WTC11 (cell line): ENCODE results near the gene CADM3. TPM values are rescaled to one million over a fixed set of nuclear protein-coding genes. Genes with fewer than 3 reads are reported as not detected.

Experiments used
- ATAC-seq: fragments of 200-7000 bp; cut with Tn5 transposase; 2 replicates; pipeline ENCODE4 v1.10.0; 2021; ENCODE audit warnings: mild to moderate bottlenecking, moderate library complexity
- CTCF ChIA-PET: fragments of 300-600 bp; sonication (Branson Sonifier 250); formaldehyde crosslinking; loops from one replicate; lab custom pipeline; 2021; ENCODE audit warnings: antibody characterized with exemption; lab: Charles Lee
- POLR2A ChIA-PET: fragments of 350-600 bp; sonication (Branson Sonifier 250); formaldehyde crosslinking; loops from one replicate; lab custom pipeline; 2021; ENCODE audit warnings: antibody characterized with exemption; lab: Charles Lee
- DNase-seq: peaks from one replicate; pipeline ENCODE4 v3.0.0; 2021; ENCODE audit warnings: low spot score
- H3K27ac Mint-ChIP-seq: 2 replicates; pipeline ENCODE4 v1.8.0; 2021; ENCODE audit warnings: mixed read lengths
- H3K27me3 Mint-ChIP-seq: 2 replicates; pipeline ENCODE4 v1.8.0; 2021; ENCODE audit warnings: low read depth, mild to moderate bottlenecking, moderate library complexity, mixed read lengths
- H3K36me3 Mint-ChIP-seq: 2 replicates; pipeline ENCODE4 v1.8.0; 2021; ENCODE audit warnings: mixed read lengths
- H3K4me1 Mint-ChIP-seq: 2 replicates; pipeline ENCODE4 v1.8.0; 2022; ENCODE audit warnings: mixed read lengths
- H3K4me3 Mint-ChIP-seq: 2 replicates; pipeline ENCODE4 v1.8.0; 2021; ENCODE audit warnings: mild to moderate bottlenecking, moderate library complexity, mixed read lengths
- H3K9me3 Mint-ChIP-seq: 2 replicates; pipeline ENCODE4 v1.8.0; 2021; ENCODE audit warnings: mixed read lengths
- CBFB ChIP-seq: sonication (generic); formaldehyde crosslinking; IDR thresholded peaks from 2 replicates; pipeline ENCODE4 v1.8.1; 2022; ENCODE audit warnings: mild to moderate bottlenecking, low read depth, missing genetic modification reagents
- CREB1 ChIP-seq: sonication (generic); formaldehyde crosslinking; IDR thresholded peaks from 2 replicates; pipeline ENCODE4 v1.8.0; 2023; ENCODE audit warnings: mild to moderate bottlenecking, missing genetic modification reagents
- CTCF ChIP-seq: fragments of 200-600 bp; IDR thresholded peaks from 2 replicates; pipeline ENCODE4 v1.8.0; 2022; ENCODE audit warnings: antibody characterized with exemption
- FOXP1 ChIP-seq: sonication (generic); formaldehyde crosslinking; IDR thresholded peaks from 2 replicates; pipeline ENCODE4 v1.8.0; 2022; ENCODE audit warnings: missing genetic modification reagents, mild to moderate bottlenecking, moderate library complexity, borderline replicate concordance
- GTF2I ChIP-seq: fragments of 250-450 bp; sonication (Bioruptor Pico); conservative IDR thresholded peaks from 2 replicates; pipeline ENCODE4 v1.4.0; 2021; ENCODE audit warnings: mild to moderate bottlenecking
- JAZF1 ChIP-seq: fragments of 250-450 bp; sonication (Bioruptor Pico); IDR thresholded peaks from 2 replicates; pipeline ENCODE4 v1.9.0; 2021; ENCODE audit warnings: moderate library complexity, mild to moderate bottlenecking, inconsistent platforms
- JUN ChIP-seq: sonication (generic); formaldehyde crosslinking; IDR thresholded peaks from 2 replicates; pipeline ENCODE4 v1.8.0; 2023; ENCODE audit warnings: mild to moderate bottlenecking, missing genetic modification reagents
- MLX ChIP-seq: sonication (generic); formaldehyde crosslinking; IDR thresholded peaks from 2 replicates; pipeline ENCODE4 v1.8.1; 2023; ENCODE audit warnings: mild to moderate bottlenecking, missing genetic modification reagents, moderate library complexity
- MYBL2 ChIP-seq: sonication (generic); formaldehyde crosslinking; IDR thresholded peaks from 2 replicates; pipeline ENCODE4 v1.8.1; 2023; ENCODE audit warnings: mild to moderate bottlenecking, moderate library complexity, missing genetic modification reagents
- NR1H2 ChIP-seq: sonication (generic); formaldehyde crosslinking; IDR thresholded peaks from 2 replicates; pipeline ENCODE4 v1.9.0; 2021; ENCODE audit warnings: mild to moderate bottlenecking, moderate library complexity, missing genetic modification reagents
- NR3C1 ChIP-seq: sonication (generic); formaldehyde crosslinking; conservative IDR thresholded peaks from 2 replicates; pipeline ENCODE4 v1.8.1; 2023; ENCODE audit warnings: low read depth, mild to moderate bottlenecking, missing genetic modification reagents
- OVOL2 ChIP-seq: fragments of 250-450 bp; sonication (Bioruptor Pico); IDR thresholded peaks from 2 replicates; pipeline ENCODE4 v1.9.0; 2021; ENCODE audit warnings: mild to moderate bottlenecking, borderline replicate concordance
- PREB ChIP-seq: sonication (generic); formaldehyde crosslinking; IDR thresholded peaks from 2 replicates; pipeline ENCODE4 v1.8.1; 2022; ENCODE audit warnings: mild to moderate bottlenecking, missing genetic modification reagents, moderate library complexity, borderline replicate concordance
- RORB ChIP-seq: fragments of 250-450 bp; sonication (Bioruptor Pico); IDR thresholded peaks from 2 replicates; pipeline ENCODE4 v1.9.0; 2021; ENCODE audit warnings: mild to moderate bottlenecking
- ZNF263 ChIP-seq: sonication (generic); formaldehyde crosslinking; IDR thresholded peaks from 2 replicates; pipeline ENCODE4 v1.8.1; 2022; ENCODE audit warnings: low read depth, mild to moderate bottlenecking, moderate library complexity, missing genetic modification reagents
- total RNA-seq: library from RNA; stranded (reverse); gene quantifications from 3 replicates; pipeline ENCODE4 v1.2.3, GENCODE V29; 2021
- TF ChIP-seq, protein P1 (sequence below): fragments of 250-450 bp; sonication (Bioruptor Pico); IDR thresholded peaks from 2 replicates; pipeline ENCODE4 v2.1.2; 2022; ENCODE audit warnings: mild to moderate bottlenecking, moderate library complexity
- TF ChIP-seq, protein P2 (sequence below): sonication (generic); formaldehyde crosslinking; IDR thresholded peaks from 2 replicates; pipeline ENCODE4 v1.8.0; 2023; ENCODE audit warnings: missing genetic modification reagents, mild to moderate bottlenecking, borderline replicate concordance

The CADM3 gene
- total RNA-seq, 1 experiment from 2014 or later: 5.1 TPM

GRCh38 chr1:159123587-159123986 lies 47.8 kb upstream of the CADM3 start:
- Mint-ChIP-seq H3K4me1 (peaks cover 19% of the 10 kb centered on the region), H3K27me3 (no peaks in the 10 kb centered on the region), H3K27ac (no peak overlapping the region), H3K9me3 (no peaks in the 10 kb centered on the region), H3K4me3 (no peak overlapping the region), H3K36me3 (no peaks in the 10 kb centered on the region)
- CTCF ChIA-PET: interaction anchor here (1.4 kb wide), 1 partner anchor 8 kb away, joined by 4 read pairs; no protein-coding TSS in a partner anchor
- POLR2A ChIA-PET: no interaction called here
- ATAC-seq (no peak), DNase-seq (no peak)
- TF ChIP-seq GTF2I (CRISPR knock-in tag) (no peak), JAZF1 (no peak), JUN (CRISPR knock-in tag) (no peak), FOXP1 (CRISPR knock-in tag) (no peak), PREB (CRISPR knock-in tag) (no peak)
- TF ChIP-seq, protein P1, sequence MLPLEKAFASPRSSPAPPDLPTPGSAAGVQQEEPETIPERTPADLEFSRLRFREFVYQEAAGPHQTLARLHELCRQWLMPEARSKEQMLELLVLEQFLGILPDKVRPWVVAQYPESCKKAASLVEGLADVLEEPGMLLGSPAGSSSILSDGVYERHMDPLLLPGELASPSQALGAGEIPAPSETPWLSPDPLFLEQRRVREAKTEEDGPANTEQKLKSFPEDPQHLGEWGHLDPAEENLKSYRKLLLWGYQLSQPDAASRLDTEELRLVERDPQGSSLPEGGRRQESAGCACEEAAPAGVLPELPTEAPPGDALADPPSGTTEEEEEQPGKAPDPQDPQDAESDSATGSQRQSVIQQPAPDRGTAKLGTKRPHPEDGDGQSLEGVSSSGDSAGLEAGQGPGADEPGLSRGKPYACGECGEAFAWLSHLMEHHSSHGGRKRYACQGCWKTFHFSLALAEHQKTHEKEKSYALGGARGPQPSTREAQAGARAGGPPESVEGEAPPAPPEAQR (CRISPR knock-in tag): no peak

DNA sequence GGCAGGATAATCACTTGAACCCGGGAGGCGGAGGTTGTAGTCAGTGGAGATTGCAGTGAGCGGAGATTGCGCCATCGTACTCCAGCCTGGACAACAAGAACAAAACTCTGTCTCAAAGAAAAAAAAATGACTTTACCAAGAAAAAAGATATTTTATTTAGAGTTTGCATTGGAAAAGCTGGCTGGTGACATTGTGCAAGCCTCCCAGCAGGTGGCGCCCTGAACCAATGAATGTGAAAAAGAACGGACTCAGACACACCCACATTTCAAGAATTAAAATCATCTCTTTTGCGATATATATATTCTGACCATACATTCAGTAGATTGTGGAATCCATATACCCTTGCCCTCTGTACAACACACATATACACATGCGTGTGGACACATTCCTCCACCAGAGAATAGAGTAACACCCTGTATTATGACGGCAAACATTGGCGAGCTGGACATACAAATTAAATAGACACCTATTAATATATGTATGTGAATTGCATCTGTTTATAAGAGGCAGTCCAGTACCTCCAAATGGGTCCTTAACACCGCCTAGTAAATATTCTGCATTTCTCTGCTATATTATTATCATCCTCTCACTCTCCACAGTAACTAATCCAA lies 39.0 kb upstream of the CADM3 start:
- TF ChIP-seq CTCF (peak; percentile 67), NR1H2 (CRISPR knock-in tag) (no peak)
- TF ChIP-seq, all 79 proteins: peak for 1
- H3K27me3 Mint-ChIP-seq: no peaks in the 10 kb centered on the region
- no peaks in the 10 kb centered on the region for H3K9me3 Mint-ChIP-seq
- H3K4me1 Mint-ChIP-seq: no peaks in the 10 kb centered on the region
- H3K27ac Mint-ChIP-seq: no peak overlapping the region
- CTCF ChIA-PET: interaction anchor here (0.6 to 5.3 kb wide), 23 partner anchors 9 to 1677 kb away, joined by 3 to 181 read pairs (median 5); partner anchors contain the start of genes ACKR1 and AIM2
- no peaks in the 10 kb centered on the region for H3K36me3 Mint-ChIP-seq
- ATAC-seq (peak; percentile 43; the same call in 1 of the 2 replicates), DNase-seq (peak; percentile 68)
- H3K4me3 Mint-ChIP-seq: no peak overlapping the region
- POLR2A ChIA-PET: no interaction called here

DNA sequence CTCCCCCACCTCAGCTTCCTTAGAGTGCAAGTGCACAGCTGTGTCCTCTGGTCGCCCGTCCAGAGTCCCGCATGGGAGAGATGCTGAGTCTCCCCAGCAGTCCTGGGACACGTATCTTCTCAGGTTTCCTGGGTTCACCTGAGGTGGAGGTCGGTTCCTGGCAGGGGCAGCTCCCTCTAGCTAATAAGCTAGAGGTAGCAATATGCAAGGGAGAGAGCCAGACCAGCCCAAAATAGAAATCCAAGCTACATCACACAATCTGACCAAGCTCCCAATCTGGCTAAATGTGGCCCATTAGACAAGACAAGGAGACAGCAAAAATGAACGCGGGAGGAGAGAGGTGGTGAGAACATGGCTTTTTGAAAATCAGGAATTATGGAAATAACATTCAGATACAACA lies 30.9 kb upstream of the CADM3 start:
- DNase-seq (no peak), ATAC-seq (no peak; the same call in 1 of the 2 replicates)
- Mint-ChIP-seq H3K4me3 (no peak overlapping the region), H3K27me3 (no peaks in the 10 kb centered on the region; the same call in 1 of the 2 replicates), H3K36me3 (no peaks in the 10 kb centered on the region), H3K27ac (no peak overlapping the region), H3K9me3 (no peaks in the 10 kb centered on the region)
- POLR2A ChIA-PET: no interaction called here
- CTCF ChIA-PET: interaction anchor here (0.6 to 4.1 kb wide), 8 partner anchors 8 to 73 kb away, joined by 3 to 34 read pairs (median 5); no protein-coding TSS in a partner anchor
- no peak for TF ChIP-seq OVOL2
- no peak for TF ChIP-seq MLX (CRISPR knock-in tag)
- no peak for TF ChIP-seq CBFB (CRISPR knock-in tag)
- TF ChIP-seq MYBL2 (CRISPR knock-in tag): no peak
- TF ChIP-seq ZNF263 (CRISPR knock-in tag): no peak
- TF ChIP-seq NR3C1 (CRISPR knock-in tag): no peak
- no peak for TF ChIP-seq JAZF1
- no peak for TF ChIP-seq JUN (CRISPR knock-in tag)
- TF ChIP-seq CREB1 (CRISPR knock-in tag): no peak
- TF ChIP-seq RORB (CRISPR knock-in tag): no peak
- TF ChIP-seq, protein P2, sequence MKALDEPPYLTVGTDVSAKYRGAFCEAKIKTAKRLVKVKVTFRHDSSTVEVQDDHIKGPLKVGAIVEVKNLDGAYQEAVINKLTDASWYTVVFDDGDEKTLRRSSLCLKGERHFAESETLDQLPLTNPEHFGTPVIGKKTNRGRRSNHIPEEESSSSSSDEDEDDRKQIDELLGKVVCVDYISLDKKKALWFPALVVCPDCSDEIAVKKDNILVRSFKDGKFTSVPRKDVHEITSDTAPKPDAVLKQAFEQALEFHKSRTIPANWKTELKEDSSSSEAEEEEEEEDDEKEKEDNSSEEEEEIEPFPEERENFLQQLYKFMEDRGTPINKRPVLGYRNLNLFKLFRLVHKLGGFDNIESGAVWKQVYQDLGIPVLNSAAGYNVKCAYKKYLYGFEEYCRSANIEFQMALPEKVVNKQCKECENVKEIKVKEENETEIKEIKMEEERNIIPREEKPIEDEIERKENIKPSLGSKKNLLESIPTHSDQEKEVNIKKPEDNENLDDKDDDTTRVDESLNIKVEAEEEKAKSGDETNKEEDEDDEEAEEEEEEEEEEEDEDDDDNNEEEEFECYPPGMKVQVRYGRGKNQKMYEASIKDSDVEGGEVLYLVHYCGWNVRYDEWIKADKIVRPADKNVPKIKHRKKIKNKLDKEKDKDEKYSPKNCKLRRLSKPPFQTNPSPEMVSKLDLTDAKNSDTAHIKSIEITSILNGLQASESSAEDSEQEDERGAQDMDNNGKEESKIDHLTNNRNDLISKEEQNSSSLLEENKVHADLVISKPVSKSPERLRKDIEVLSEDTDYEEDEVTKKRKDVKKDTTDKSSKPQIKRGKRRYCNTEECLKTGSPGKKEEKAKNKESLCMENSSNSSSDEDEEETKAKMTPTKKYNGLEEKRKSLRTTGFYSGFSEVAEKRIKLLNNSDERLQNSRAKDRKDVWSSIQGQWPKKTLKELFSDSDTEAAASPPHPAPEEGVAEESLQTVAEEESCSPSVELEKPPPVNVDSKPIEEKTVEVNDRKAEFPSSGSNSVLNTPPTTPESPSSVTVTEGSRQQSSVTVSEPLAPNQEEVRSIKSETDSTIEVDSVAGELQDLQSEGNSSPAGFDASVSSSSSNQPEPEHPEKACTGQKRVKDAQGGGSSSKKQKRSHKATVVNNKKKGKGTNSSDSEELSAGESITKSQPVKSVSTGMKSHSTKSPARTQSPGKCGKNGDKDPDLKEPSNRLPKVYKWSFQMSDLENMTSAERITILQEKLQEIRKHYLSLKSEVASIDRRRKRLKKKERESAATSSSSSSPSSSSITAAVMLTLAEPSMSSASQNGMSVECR (CRISPR knock-in tag): no peak
- TF ChIP-seq, all 79 proteins: peak for 0
- H3K4me1 Mint-ChIP-seq: peaks cover 5% of the 10 kb centered on the region
